Effector CD8-positive, alpha-beta T cell (primary cell): ENCODE measurements around the gene SYNGR1.
A peak's percentile ranks its signal among the peaks of the same experiment; 100 is the strongest.
"Not testable (repeated sequence)": the region's sequence is repeated elsewhere in the genome, so short reads cannot be mapped to it uniquely, and the experiment has no call there.

Source experiments
- DNase-seq: peaks from one replicate; lab custom pipeline; 2025; lab: John Stamatoyannopoulos, UW

The SYNGR1 gene

DNA sequence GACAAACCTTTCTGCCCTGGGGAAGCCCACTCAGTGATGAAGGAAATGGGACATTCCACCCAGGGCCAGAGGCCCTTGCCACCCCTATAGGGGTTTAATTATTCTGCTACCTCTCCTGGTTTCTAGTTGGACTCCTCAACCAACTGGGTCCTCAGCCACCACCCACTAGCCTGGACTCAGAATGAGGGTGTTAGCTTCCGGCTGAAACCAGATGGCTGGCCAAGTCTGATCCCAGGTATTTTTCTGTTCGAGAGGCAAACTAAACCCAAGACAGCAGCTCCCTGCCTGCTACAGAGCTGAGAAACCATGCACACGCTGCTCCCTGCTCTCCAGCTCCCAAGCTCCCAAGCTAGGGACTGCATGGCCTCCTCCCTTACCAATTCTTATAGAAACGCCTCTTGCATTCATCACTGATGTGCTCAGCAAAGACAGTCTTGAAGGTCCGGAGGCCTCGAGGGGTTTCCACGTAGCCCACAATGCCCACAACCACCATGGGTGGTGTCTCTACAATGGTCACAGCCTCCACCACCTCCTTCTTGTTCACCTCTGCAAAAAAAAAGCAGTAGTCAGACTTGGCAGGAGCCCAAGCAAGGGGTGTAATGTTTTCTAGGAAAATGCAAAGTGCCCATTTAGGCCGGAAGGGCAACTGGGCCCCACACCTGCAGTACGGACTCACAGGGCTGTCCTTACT, 32.6 kb upstream of the SYNGR1 start:
- no peak for DNase-seq

DNA sequence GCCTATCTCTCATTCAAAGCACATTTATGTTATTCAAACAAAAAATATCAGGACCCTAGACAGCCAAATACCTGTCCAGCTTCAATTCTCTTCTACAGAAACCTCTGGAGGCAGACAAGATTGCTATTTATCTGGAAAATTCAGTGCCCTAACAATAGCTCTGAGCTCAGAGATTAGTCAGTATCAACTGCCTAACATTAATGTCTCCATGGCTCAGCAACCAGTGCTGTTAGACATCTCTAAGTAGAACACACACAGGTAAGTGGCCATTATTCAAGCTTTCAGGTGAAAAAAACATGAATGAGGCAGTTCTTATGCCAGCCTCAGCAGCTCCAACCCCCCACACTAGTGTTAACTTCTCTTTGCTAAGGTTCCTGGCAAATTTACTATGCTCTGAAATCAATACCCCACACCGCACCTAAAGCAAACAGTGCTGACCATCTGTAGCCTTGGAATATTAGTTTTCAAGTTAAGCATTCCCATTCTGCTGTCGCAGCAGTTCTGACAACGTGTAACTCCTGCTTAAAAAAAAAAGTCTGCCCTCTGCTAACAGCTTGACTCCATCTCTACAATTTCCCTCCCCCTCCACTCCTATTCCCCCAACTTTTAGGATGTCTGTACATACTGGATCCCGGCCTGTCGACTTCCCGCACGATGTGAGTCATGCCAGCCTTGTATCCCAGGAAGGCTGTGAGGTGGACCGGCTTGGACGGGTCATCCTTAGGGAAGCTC, 31.9 kb upstream of the SYNGR1 start:
- DNase-seq = no peak

- DNase-seq = no peak
Measured at GRCh38 chr22:39318507-39319283, 31.1 kb upstream of the SYNGR1 start.

- peak; percentile 94 for DNase-seq
Measured at GRCh38 chr22:39319284-39320022, 30.3 kb upstream of the SYNGR1 start, which contains the start of gene RPL3. TSS of gene RPL3 (minus strand) at chr22:39319623. CDS start at chr22:39319597, 26 bp downstream.

DNA sequence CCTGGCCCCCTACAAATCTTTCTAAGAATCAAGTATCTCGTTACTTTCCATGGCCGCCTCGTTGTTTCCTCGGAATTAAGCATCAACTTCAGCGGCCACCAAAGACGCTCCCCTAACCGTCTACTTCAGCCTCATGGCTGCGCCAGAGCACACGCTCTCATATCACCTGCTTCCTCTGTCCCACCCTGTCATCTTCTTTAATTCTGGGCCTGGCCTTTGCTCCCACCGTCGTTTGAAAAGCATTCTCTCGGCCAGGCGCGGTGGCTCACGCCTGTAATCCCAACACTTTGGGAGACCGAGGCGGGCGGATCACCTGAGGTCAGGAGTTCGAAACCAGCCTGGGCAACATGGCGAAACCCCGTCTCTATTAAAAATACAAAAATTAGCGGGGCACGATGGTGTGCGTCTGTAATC, 29.2 kb upstream of the SYNGR1 start:
- not testable (repeated sequence) for DNase-seq

GRCh38 chr22:39325392-39325932, 24.3 kb upstream of the SYNGR1 start:
- no peak for DNase-seq

GRCh38 chr22:39327995-39328754, 21.6 kb upstream of the SYNGR1 start:
- no peak for DNase-seq

- DNase-seq = not testable (repeated sequence)
Measured at GRCh38 chr22:39330553-39330952, 19.2 kb upstream of the SYNGR1 start.

DNA sequence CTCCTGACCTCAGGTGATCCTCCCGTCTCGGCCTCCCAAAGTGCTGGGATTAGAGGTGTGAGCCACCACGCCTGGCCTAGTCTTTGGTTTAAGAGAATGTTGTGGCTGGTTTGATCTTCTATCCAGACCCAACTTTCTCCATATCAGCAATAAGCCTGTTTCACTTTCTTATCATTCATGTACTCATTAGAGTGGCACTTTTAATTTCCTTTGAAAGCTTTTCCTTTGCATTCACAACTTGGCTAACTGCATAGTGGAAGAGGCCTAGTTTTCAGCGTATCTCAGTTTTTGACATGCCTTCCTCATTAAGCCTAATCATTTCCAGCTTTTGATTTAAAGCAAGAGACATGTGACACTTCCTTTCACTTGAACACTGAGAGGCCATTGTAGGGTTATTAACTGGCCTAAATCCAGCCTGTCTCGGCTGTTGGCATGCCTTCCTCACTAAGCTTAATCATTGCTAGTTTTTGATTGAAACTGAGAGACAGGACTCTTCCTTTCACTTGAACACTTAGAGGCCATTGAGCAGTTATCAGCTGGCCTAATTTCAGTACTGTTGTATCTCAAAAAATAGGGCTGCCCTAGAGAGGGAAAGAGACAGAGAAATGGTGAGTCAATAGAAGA, 17.2 kb upstream of the SYNGR1 start:
- no peak for DNase-seq

DNA sequence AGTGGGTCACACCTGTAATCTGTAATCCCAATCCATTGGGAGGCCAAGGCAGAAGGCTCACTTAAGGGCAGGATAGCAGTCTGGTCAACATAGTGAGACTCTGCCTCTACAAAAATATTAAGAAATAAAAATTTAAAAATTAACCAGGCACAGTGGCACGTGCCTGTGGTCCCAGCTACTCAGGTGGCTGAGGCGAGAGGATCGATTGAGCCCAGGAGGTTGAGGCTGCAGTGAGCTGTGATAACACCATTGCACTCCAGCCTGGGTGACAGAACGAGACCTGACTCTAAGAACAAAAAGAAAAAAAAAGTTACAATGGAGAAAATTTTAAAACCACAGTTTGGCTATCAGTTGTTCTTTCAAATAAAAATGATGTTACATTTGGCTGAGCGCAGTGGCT, 13.4 kb upstream of the SYNGR1 start:
- no peak for DNase-seq

- DNase-seq = not testable (repeated sequence)
Measured at GRCh38 chr22:39339775-39340174, 10.0 kb upstream of the SYNGR1 start.

GRCh38 chr22:39341179-39341578, 8.6 kb upstream of the SYNGR1 start:
- DNase-seq = no peak

- DNase-seq = peak; percentile 17
Measured at GRCh38 chr22:39343259-39344045, 6.3 kb upstream of the SYNGR1 start.

GRCh38 chr22:39344046-39344390, 5.8 kb upstream of the SYNGR1 start:
- no peak for DNase-seq

DNA sequence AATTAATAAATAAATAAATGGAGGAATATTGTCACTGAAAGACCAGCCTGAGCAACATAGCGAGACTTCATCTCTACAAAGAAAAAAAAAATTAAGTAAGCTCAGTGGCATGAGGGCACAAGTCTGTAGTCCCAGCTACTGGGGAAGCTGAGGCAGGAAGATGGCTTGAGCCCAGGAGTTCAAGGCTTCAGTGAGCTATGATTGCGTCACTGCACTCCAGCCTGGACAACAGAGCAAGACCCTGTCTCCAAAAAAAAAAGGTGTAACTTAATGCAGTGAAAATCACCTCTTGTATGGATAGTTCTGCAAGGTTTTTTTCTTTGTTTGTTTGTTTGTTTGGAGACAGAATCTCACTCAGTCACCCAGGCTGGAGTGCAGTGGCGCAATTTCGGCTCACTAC, 4.6 kb upstream of the SYNGR1 start:
- no peak for DNase-seq

DNA sequence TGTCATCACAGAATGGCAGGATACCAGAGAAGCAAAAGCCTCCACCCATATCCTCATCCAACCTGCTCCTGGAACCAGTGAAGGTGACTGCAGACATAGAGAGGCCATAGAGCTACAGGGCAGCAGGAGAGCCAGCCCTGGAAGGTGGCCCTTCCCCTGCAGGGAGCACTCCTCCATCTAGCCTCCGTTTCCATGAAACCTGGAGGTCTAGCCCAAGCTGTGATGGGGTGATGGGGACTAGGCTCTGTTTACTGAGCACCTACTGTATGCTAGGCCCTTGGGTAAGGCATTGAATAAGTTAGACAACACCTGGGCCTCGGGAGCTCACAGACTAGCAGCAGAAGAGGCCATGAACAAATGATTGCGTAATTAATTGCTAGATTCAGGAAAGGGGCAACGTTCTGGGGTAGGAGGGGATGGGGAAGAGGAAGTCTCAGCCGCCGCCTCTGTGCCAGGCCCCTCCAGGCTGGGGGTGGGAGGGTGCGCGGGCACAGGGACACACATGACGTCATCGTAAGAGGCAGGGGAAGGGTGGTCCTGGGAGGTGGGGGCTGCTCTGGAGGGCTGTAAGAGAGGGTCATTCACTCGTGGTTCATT, 784 bp upstream of the SYNGR1 start:
- DNase-seq = no peak

DNA sequence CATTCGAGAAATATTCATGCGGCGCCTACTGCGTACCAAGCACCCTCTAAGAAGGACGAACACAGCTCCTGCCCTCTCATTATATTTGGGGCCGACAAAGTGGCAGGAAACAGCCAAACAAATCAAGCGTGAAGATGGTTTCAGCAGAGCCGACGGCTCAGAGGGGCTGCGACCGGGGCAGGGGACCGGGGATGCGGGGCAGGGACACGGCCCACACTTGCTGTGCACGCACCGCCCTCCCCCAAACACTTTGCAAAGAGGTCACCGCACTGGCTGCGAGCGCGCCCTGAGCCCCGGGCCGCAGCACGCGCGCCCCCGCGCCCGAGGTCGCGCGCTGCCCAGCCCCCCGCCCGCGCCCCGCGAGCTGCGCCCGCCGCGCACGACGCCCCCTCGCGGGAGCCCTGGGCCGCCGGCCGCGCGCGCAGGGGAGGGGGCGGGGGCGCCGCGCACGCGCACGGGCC, 255 bp upstream of the SYNGR1 start:
- DNase-seq = peak; percentile 28

DNA sequence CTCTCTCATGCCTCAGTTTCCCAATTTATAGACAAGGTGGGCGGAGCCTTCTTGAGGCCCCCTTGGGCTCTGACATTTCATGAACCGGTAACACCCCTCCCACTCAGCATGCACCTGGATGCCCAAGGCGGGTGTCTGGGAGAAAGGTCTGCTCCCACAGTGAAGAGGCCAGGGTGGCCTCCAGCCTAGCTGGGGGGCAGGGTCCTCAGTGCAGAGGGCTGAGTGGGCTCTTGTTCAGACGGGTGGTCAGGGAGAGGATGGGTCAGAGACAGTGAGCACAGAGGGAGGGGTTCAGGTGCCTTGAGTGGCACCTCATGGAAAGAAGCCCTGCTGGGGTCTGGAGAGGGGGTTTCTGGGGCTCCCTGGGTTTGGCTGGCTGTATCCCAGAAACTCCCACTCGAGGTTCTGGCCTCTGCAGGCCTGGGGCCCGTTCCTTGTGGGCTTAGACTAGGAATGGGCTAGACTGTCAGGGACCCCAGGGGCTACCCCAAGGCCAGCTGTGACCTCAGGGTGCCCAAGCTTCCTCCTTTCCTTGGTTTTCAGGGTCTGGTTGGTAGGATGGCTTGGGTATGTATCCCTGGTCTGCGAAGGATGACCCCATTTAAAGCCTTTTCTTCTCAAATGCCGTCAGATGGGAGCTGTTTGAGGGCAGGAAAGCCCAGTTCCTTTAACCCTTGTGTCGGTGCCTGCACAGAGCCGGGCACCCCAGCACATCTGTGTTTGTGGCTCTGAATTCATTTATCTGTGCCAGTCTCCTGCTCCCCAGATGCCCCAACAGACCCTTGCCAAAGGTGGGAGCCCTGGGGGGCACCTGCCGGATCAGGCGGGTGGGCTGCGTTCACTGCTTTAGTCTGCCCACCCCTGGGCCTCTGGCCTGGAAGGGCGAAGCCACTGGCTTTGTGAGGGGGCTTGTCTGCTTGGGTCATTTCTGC, 1.2 kb downstream of the SYNGR1 start:
- DNase-seq = no peak
